ENCODE results near the gene LINGO4.

DNA sequence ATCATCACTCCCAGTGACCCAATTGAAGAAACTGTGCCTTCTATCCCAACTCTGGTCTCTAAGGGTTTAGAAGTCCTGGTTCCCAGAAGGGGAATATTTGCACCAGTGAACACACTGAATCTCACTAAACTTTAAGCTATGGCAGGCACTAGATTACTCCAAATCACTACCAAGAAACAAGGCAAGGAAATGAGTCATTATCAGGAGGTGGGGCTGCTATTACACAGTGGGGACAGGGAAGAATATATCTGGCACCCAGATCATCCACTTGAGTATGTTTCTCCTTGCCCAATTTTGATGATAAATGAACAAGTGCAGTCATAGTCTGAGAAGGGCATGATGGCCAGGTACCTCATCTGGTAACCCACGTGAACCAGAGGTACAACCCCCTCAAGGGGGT, 48.9 kb downstream of the LINGO4 start:
- TF ChIP-seq, protein P1, sequence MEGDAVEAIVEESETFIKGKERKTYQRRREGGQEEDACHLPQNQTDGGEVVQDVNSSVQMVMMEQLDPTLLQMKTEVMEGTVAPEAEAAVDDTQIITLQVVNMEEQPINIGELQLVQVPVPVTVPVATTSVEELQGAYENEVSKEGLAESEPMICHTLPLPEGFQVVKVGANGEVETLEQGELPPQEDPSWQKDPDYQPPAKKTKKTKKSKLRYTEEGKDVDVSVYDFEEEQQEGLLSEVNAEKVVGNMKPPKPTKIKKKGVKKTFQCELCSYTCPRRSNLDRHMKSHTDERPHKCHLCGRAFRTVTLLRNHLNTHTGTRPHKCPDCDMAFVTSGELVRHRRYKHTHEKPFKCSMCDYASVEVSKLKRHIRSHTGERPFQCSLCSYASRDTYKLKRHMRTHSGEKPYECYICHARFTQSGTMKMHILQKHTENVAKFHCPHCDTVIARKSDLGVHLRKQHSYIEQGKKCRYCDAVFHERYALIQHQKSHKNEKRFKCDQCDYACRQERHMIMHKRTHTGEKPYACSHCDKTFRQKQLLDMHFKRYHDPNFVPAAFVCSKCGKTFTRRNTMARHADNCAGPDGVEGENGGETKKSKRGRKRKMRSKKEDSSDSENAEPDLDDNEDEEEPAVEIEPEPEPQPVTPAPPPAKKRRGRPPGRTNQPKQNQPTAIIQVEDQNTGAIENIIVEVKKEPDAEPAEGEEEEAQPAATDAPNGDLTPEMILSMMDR (CRISPR knock-in tag; IDR thresholded peaks at IDR 0.05), result no peak
- no peak for TF ChIP-seq ZNF354B (CRISPR knock-in tag; IDR thresholded peaks at IDR 0.05)
- TF ChIP-seq POLR2A (IDR thresholded peaks at IDR 0.05; ENCODE audit: insufficient read depth in 1 of 2, low read depth in 2 of 2, low read length in 2 of 2), result no peak
- no peak for TF ChIP-seq ERF (CRISPR knock-in tag; IDR thresholded peaks at IDR 0.05)
- TF ChIP-seq, protein P2, sequence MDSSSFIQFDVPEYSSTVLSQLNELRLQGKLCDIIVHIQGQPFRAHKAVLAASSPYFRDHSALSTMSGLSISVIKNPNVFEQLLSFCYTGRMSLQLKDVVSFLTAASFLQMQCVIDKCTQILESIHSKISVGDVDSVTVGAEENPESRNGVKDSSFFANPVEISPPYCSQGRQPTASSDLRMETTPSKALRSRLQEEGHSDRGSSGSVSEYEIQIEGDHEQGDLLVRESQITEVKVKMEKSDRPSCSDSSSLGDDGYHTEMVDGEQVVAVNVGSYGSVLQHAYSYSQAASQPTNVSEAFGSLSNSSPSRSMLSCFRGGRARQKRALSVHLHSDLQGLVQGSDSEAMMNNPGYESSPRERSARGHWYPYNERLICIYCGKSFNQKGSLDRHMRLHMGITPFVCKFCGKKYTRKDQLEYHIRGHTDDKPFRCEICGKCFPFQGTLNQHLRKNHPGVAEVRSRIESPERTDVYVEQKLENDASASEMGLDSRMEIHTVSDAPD (CRISPR knock-in tag; IDR thresholded peaks at IDR 0.05), result no peak

All from HepG2 (cell line).